Measurements from ENCODE around the gene CYP19A1.

The CYP19A1 gene

DNA sequence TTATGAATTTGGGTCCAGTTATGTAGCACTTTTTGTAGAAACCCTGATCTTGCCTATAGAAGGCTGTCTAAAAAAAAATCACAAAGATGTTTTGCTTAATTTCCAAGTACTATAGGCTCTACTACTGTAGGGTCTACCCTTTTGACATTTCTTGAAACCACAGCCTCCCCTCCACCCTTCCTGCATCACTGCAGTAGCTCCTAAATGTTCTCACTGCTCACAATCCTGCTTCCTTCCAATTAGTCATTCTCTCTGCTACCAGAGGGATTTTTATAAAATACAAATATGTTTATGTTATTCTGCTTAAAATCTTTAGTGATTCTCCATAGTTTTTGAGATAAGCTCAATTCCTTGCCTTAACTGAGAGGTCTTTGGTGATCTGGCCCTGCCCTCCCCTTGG, 114.0 kb downstream of the CYP19A1 start:
- H3K4me3 ChIP-seq (ENCODE audit: low read depth, low read length), result no peak overlapping the region

DNA sequence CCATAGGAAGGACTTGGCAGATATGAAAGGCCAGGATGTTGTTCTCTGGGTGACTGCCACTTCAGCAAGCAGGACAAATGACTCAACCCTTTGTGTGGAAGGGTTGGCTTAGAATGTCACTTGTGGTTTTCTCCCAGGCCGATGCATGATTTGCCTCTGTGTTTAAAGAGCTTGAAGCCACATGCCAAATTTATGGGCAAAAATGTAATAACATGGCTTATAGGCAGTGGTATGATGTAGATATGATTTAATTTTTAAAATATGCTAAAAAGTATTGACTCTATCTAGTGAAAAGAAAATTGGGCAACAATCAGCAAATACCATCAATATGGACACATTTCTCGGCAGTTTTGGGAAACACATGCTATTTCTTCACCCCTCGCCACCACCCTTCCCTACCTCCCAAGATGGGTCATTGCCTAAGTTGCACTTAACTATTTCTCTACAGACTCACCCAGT, 114.6 kb downstream of the CYP19A1 start:
- H3K4me3 ChIP-seq (ENCODE audit: low read depth, low read length), result no peak overlapping the region

DNA sequence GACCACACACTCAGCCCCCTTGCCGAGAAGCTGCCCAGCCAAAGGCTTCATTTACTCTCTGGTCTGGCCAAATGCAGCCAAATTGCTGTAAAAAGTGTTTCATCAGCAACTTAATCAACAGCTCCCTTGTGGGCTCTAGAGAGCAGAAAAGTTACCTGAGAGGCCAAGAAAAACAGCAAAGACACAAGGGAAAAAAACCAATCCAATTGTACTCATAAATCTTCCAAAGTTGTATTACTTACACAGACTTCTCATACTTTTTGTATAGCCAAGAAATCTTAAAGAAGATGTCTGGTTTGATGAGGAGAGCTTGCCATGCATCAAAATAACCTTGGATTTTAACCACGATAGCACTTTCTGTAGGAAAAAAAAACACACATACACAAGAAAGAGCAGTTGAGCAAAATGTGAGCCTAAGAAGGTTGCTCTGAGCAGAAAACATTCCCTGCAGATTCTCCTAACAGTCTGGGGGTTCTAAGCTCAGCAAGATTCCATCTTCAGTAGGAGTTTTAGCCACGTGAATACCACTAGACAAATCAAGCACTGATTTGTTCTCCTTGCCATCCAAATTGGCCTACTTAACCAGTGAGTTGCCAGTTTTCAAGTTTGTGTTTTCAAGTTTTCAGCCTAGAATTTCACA, 120.0 kb downstream of the CYP19A1 start:
- H3K4me3 ChIP-seq (ENCODE audit: low read depth, low read length), result no peak overlapping the region

DNA sequence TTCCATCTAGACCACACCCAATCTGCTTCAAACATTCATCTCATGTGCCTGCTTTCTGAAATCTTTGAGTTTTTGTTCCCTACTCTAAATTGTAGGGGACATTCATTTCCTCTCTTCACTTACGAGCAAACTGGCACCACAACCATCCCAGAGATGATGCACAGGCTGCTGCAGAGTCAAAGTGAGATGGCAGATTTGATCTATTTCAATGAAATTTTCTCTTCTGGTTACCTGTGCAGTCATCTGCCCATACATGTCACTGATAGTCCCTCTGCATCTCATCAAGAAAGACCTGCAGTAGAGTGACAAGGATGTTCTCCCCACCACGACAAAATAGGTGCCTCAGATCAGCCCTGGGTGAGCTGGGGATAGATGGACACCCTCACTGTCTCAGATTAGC, 125.5 kb downstream of the CYP19A1 start:
- no peak overlapping the region for H3K4me3 ChIP-seq (ENCODE audit: low read depth, low read length)

DNA sequence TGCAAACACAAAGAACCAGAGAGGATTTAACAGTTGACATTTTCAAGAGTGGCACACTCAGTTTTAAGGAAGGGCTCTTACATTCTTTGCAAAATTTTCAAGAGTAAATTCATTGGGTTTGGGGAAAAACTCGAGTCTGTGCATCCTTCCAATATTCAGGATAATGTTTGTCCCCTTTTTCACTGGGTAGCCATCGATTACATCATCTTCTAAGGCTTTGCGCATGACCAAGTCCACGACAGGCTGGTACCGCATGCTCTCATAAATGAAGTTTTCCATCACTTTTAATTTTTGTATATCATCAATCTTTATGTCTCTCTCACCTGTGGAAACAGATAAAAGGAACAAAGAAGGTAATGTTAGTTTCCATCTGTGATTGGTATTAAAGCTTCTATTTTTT, 126.2 kb downstream of the CYP19A1 start:
- no peak overlapping the region for H3K4me3 ChIP-seq (ENCODE audit: low read depth, low read length)

DNA sequence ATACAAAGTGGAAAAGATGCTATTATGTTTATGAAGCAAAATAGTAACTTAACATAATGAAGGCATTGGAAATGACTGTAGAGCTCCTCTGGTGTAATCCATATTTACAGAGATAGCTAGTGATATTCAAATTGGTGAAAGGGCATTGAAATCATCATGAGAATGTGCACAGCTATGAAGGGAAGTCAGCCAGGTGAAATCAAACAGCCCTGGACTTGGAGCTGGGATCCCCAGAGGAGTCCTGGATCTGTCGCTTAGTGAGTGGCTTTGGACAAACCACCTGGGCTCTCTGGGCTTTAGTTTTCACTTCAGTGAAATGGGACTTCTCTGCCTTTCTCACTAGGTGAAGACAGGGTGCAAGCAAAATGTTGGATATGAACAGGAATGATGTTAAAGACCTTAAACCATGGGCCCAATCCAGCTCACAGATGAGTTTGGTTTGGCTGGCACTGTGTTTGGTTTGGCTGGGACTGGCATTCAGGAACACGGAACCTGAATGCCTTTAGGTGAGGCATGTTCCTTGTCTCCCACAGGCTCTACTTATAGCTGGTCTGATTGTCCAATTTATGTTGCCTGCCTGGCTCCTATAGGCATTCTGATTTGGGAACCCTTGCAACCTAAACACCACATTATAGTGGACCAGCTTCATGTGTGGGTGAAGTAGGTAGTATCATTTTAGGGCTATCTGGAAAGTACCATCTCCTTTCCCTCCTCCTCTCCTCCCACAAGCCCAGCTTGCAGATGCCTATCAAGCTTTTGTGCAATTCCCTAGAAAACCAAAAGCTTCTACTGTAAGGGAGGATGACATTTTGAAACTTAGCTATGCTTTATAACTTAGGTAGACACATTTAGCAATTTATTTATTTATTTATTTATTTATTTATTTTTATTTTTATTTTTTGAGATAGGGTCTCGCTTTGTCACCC, 133.1 kb downstream of the CYP19A1 start:
- no peak overlapping the region for H3K4me3 ChIP-seq (ENCODE audit: low read depth, low read length)

DNA sequence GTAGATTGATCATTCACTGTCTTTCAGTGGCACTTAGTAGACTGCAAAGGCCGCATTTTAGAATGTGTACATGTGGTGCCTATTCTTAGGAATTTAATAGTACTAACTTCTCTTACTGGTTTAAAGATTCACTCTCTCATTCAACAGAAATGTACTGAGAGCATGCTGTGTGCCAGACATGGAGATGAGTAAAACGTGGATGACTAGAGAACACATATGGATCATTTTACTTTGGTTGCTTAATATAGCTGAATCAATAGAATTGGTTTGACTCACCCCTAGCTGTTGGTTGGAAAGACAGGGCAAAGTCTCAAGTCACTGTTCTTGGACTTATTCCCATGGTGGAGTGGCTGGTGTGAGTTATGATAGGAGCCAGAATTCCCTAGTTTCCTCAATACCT, 134.6 kb downstream of the CYP19A1 start:
- H3K4me3 ChIP-seq (ENCODE audit: low read depth, low read length), result no peak overlapping the region

DNA sequence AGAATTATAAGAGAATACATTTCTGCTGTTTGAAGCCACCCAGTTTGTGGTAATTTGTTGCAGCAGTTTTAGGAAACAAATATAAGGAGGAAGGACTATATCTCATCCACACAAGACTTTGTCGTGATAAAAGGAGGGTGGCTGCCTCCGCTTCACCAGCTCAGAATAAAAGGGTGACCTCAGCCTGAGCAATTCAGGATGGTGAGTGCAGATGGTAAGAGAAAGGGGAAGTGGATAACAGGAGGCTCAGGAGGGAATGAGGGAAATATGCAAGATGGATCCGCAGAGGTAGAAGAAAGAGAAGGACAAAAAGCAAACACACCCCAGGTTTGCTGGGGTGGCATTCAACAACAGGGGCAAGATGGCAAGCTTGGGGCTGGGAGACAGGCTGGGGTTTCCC, 135.6 kb downstream of the CYP19A1 start:
- H3K4me3 ChIP-seq (ENCODE audit: low read depth, low read length), result no peak overlapping the region

DNA sequence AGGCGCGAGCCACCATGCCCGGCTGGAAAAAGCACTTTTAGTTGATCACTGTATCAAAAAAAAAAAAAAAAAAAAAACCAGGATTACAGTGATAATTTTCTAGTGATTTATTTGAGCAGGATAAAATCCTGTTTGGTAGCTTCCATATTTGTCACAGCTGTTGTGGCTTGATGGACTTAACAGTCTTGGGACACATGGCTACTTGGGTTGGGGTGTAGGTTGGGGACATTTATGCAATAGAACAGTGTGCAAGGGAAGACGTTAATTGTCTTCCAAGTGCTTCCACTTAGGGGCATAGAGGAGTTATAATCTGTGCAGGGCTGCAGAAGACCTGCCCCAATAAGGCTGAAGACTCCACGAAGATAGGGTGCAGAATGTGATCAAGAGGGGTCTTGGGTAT, 136.8 kb downstream of the CYP19A1 start:
- H3K4me3 ChIP-seq (ENCODE audit: low read depth, low read length), result no peak overlapping the region

DNA sequence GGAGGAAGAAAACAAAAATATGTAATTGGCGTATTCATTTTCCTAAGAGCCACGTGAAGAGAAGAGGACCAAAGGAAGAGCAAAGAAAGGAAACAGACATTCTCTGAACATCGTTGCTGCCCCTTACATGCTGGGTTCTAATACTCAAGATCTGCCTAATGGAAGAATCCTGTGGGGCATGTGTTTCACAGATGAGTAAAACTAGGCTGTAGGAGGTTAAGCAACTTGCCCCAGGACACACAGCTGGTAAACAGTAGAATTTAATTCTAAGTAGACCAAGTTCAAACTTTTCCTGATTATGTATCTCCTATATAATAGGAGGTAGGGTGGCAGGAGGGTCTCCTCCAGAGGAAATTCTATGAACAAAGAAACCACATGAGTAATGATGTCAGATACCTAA, 137.6 kb downstream of the CYP19A1 start:
- no peak overlapping the region for H3K4me3 ChIP-seq (ENCODE audit: low read depth, low read length)

DNA sequence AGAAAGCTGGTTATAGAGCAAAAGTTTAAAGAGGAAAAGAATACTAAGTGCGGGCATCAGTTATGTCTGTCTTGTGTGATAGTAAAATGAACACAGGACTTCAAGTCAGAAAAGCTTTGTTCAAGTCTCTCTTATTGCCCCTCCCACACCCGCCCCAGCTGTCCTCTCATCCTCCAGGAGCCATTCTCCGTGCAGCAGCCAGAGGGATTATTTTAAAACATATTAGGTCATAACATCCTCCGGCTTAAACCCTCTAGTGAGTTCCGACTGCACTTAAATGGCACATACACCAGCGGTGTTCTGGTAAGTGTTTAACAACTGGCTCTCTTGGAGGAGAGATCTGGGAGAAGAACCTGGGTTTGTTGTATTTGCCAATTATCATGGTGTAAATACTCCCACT, 138.9 kb downstream of the CYP19A1 start:
- H3K4me3 ChIP-seq (ENCODE audit: low read depth, low read length), result no peak overlapping the region

DNA sequence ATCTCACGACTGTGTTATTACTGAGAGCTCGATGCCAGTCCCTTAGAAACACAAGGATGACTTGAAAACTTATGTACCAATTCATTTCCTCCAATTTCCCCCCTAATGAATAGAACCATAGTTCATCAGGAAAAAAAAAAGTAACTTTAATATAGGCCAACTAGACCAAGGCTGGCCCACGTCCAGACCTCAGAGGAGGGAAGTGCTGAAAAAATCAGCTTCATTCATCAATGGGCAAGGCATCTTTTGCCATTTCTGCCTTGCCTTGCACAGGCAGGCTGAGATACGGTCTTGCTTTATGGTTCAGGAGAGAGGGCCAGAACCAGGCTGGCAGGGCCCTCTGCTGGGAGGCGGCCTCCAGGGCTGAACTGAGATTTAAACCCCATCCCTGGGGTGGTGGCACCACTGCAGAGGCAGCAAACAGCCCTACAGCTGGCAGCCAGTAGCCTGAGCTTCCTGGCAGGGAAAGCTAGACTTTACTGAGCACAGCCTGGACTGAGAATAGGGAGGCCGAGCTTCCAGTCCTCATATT, 139.6 kb downstream of the CYP19A1 start:
- H3K4me3 ChIP-seq (ENCODE audit: low read depth, low read length), result no peak overlapping the region

DNA sequence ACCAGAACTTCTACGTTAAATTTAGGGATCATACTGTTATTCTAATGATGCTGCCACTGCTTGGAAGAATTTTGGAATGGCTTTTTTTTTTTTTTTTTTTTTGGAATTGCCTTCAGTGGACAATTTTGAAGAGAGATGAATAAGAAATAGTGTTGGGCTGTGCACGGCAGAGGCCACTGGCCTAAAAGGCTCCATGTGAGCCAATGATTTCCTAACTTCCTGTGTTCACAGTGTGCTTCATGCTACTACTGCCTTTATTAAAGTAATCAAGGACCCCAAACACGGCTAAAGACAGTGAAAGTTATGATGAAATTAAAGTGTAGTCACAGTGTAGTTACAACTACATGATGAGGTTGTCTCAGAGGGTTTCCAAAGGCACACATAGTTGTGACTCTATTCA, 142.9 kb downstream of the CYP19A1 start:
- no peak overlapping the region for H3K4me3 ChIP-seq (ENCODE audit: low read depth, low read length)

DNA sequence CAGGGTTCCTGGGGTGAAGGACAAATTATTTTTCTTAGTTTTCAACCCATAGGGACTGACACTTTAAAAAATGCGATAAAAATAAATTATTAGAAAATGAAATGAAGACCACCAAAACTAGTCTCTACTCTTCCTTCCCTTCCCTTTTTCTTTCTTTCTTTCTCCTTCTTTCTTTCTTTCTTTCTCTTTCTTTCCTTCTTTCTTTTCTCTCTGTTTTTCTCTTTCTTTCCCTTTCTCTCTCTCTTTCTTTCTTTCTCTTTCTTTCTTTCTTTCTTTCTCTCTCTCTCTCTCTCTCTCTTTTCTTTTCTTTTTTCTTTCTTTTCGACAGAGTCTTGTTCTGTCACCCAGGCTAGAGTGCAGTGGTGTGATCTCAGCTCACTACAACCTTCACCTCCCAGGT, 144.4 kb downstream of the CYP19A1 start:
- H3K4me3 ChIP-seq (ENCODE audit: low read depth, low read length), result no peak overlapping the region

DNA sequence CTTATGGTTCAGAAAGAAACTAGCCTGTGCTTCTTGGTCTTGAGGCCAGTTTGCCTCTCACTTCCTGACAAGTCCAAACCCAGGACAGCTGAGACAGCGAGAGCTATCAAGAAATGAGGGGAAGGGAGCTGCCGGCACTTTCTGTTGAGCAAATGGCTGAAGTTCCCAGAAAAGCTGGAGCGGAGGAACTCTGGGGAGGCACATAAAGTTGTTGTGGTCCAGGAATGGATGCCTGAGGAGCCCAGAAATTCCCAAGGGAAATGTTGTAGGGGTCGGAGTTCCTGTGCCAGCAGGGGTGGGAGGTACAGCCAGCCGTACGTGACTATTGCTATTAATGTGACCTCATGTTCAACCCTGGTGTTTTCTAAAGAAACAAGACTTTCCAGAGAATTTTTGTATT, 144.9 kb downstream of the CYP19A1 start:
- H3K4me3 ChIP-seq (ENCODE audit: low read depth, low read length), result no peak overlapping the region

DNA sequence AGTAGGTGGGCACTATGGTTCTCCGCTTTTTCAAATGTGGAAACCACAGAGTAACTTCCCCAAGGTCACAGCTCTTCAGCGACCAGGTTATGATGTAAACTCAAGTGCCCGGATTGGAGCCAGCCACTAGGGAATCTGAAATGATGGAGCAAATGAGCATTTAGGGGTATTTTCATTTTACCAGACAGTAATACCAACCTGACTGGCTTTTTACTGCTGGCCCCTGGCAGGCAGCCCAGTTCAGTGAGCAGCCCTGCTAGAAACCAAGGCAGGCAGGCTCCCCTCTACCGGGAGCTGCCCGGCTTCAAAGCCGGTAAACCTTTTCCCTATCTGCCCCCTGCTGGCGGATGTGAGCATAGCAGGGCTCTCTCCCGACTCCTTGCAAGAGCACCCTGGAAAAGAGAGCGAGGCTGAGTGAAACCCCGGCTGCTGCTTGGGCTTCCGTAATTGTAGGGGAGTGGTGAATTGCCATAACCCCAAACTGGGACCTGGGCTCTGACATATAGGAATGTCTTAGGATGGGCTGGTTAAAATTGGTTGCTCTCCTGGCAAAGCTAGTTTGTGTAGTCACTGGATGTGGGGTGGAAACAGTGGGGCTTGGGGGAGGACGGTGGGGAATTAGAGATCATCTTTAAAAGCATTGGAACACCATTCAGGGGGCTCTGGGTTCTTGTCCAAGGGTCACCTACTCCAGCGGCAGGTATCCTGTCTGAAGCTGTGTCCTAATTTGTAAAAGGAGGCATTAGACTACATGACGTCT, 145.7 kb downstream of the CYP19A1 start:
- H3K4me3 ChIP-seq (ENCODE audit: low read depth, low read length), result no peak overlapping the region

DNA sequence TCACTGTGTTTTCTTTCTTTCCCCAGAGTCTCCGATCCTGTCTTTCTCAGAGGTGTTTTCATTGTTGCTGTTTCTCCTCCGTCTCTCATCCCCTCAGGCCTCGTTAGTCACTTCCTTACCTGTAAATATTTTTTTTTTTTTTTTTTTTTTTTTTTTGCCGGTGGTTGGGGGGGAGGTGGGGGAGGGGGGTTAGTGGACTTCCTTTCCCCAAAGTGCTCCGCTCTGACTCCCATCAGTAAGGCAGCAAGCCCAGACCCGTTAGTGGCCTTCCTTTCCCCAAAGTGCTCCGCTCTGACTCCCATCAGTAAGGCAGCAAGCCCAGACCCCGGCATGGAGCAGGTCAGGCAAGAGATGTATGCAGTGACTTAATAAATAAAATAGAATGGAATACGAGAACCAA, 146.6 kb downstream of the CYP19A1 start:
- no peak overlapping the region for H3K4me3 ChIP-seq (ENCODE audit: low read depth, low read length)

DNA sequence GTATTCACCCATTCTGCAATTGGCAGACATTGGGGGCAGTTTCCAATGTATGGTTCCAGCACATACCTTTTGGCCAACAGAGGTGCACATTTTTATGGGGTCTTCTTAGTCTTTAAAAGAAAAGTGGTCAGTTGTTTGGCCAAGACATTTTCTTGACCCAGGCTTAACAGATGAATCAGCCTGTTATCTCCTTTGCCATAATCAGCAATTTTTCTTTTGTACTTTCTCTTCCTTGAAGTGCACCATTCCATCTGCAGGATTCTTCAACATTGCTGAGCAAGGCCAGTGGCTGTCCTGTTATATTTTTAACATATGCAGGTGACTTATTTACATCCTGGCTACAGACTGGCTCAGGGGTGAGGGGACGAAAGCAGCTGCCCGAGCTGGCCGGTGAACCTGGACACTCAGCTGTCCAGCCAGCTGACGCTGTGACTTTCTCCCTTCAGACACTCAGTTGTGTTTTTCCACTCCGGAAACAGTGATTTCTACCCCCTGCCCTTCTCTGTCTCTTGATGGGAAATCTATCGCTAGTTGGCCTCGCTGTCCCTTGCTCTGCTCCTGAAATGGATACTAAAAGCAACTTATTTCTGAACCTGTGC, 147.2 kb downstream of the CYP19A1 start:
- no peak overlapping the region for H3K4me3 ChIP-seq (ENCODE audit: low read depth, low read length)

DNA sequence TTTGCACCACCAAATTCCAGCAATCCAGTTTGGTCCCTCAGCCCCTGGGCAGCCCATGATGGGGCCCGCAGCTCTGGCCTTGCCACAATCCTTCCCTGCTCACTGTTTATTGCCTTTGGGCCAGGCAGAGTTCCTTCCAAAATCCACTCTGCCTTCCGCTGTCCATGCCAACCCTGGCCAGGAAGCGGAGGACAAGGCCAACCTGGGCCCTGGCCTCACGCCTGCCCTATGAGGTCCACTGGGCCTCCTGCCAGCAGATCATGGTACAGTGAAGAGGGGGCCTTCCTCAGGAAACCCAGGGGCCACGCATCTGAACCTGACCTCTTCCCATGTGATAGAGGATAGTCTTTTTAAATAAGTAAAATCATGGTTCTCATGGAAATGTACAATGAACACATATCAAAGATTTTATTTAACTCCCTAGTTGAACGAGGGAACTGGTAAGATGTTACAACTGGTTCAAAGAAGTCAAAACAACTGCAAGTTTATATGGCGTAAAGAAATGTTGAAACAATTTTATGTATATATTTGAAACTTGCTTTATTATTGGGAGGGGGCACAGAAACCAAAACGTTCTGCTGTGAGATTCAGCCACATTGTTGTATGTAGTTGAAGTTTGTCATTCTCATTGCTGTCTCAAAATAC, 147.8 kb downstream of the CYP19A1 start:
- no peak overlapping the region for H3K4me3 ChIP-seq (ENCODE audit: low read depth, low read length)

DNA sequence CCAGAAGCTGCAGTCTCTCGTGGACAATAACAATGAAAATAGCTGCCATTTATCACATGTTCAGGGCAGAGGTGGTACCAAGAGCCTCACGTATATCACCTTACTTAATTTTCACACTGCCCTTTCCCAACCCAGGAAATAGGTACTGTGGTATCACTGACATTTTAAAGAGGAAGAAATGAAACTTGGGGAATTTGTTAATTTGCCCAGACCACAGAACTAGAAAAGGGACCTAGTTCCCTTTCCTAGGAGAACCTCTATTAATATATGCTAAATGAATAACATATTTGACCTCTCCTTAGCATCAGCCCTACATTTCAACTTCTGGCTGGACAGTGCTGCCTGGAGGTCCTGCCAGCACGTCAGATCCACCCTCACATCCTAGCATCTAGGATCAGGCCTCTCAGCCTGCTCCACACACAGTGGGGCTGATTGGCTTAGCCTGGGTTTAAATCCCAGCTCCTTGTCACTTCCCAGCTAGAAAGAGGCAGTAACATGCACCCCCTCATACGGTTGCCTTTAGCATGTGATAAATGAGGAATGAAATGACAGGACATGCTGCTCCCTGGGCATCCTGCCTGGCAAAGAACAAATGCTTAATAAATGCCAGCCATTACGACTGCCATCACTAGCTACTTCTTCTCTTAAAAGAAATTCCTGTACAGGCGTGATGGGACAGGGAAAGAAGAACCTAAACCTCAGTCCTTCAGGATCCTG, 148.6 kb downstream of the CYP19A1 start:
- H3K4me3 ChIP-seq (ENCODE audit: low read depth, low read length), result no peak overlapping the region

All from iPS-11a (cell line).